Liver (tissue), 9 donors: ENCODE data around the gene PEX1. TPM values are rescaled to one million over a fixed set of nuclear protein-coding genes. Genes with fewer than 3 reads are reported as not detected.

ENCODE experiments used
- DNase-seq: peaks from one replicate; pipeline ENCODE4 v3.0.0-alpha.2; 2017; ENCODE audit warnings: low spot score
- H3K27ac ChIP-seq, 2 donors: one replicate each; pipeline ENCODE4 v1.7.0; 2013; ENCODE audit warnings: inconsistent platforms in 2 of 2, low read length in 2 of 2, control low read depth in 1 of 2, low read depth in 1 of 2, mild to moderate bottlenecking in 1 of 2
- H3K27me3 ChIP-seq, 4 donors: one replicate each; pipeline versions ENCODE4 v1.6.1 to v1.7.0; 2013; ENCODE audit warnings: low read length in 3 of 4, inconsistent platforms in 1 of 4, mild to moderate bottlenecking in 1 of 4, moderate library complexity in 1 of 4; ENCODE audit not compliant: control insufficient read depth in 4 of 4, insufficient read depth in 4 of 4
- H3K36me3 ChIP-seq, 4 donors: one replicate each; pipeline versions ENCODE4 v1.6.1 to v1.7.0; 2013; ENCODE audit warnings: low read length in 3 of 4, mild to moderate bottlenecking in 3 of 4, low read depth in 1 of 4, moderate library complexity in 1 of 4; ENCODE audit not compliant: control insufficient read depth in 4 of 4, insufficient read depth in 3 of 4
- H3K4me1 ChIP-seq, 4 donors: one replicate each; pipeline versions ENCODE4 v1.6.1 to v1.7.0; 2013; ENCODE audit warnings: low read length in 3 of 4, mild to moderate bottlenecking in 3 of 4, moderate library complexity in 1 of 4; ENCODE audit not compliant: control insufficient read depth in 4 of 4, insufficient read depth in 4 of 4
- H3K4me3 ChIP-seq, 3 donors: one replicate each; pipeline versions ENCODE4 v1.6.1 to v1.7.0; 2013; ENCODE audit warnings: low read length in 3 of 3, control low read depth in 1 of 3, low read depth in 1 of 3, mild to moderate bottlenecking in 1 of 3
- H3K9ac ChIP-seq, 2 donors: one replicate each; pipeline ENCODE4 v1.7.0; 2013; ENCODE audit warnings: low read length in 2 of 2, mild to moderate bottlenecking in 2 of 2, moderate library complexity in 2 of 2, control low read depth in 1 of 2, low read depth in 1 of 2
- H3K9me3 ChIP-seq, 4 donors: one replicate each; pipeline versions ENCODE4 v1.6.1 to v1.7.0; 2013; ENCODE audit warnings: low read length in 3 of 4; ENCODE audit not compliant: control insufficient read depth in 4 of 4
- EGR1 ChIP-seq, 2 donors: IDR thresholded peaks; 2 replicates each; pipeline ENCODE4 v1.6.1; 2016 to 2018; ENCODE audit warnings: antibody characterized with exemption in 2 of 2, low read depth in 2 of 2
- FOXA1 ChIP-seq: IDR thresholded peaks from 2 replicates; pipeline ENCODE4 v1.6.1; 2016; ENCODE audit warnings: antibody characterized with exemption
- FOXA2 ChIP-seq: IDR thresholded peaks from 2 replicates; pipeline ENCODE4 v1.6.1; 2016; ENCODE audit warnings: antibody characterized with exemption
- GABPA ChIP-seq, 2 donors: IDR thresholded peaks in 1 of 2; conservative IDR thresholded peaks in 1 of 2; 2 replicates each; pipeline ENCODE4 v1.6.1; 2016; ENCODE audit warnings: antibody characterized with exemption in 2 of 2, mild to moderate bottlenecking in 1 of 2, moderate library complexity in 1 of 2
- HNF4A ChIP-seq, 2 donors: conservative IDR thresholded peaks; 2 replicates each; pipeline ENCODE4 v1.6.1; 2016; ENCODE audit warnings: antibody characterized with exemption in 2 of 2, mild to moderate bottlenecking in 2 of 2
- HNF4G ChIP-seq: IDR thresholded peaks from 2 replicates; pipeline ENCODE4 v1.6.1; 2016; ENCODE audit warnings: antibody characterized with exemption
- JUND ChIP-seq, 2 donors: IDR thresholded peaks; 2 replicates each; pipeline ENCODE4 v1.6.1; 2016; ENCODE audit warnings: antibody characterized with exemption in 2 of 2
- NR2F2 ChIP-seq: IDR thresholded peaks from 2 replicates; pipeline ENCODE4 v1.6.1; 2016; ENCODE audit warnings: antibody characterized with exemption
- RXRA ChIP-seq, 2 donors: IDR thresholded peaks; 2 replicates each; pipeline ENCODE4 v1.6.1; 2017 to 2018; ENCODE audit warnings: antibody characterized with exemption in 2 of 2, mild to moderate bottlenecking in 1 of 2
- SP1 ChIP-seq: IDR thresholded peaks from 2 replicates; pipeline ENCODE4 v1.6.1; 2018; ENCODE audit warnings: antibody characterized with exemption, mild to moderate bottlenecking
- YY1 ChIP-seq: IDR thresholded peaks from 2 replicates; pipeline ENCODE4 v1.6.1; 2016; ENCODE audit warnings: antibody characterized with exemption, mild to moderate bottlenecking
- WGBS: extraction: QIAGEN DNeasy Blood & Tissue Kit; methylation state at CpG from one replicate; pipeline ENCODE4 v1.1.7; 2013; 5-methylcytosine and 5-hydroxymethylcytosine counted together
- polyA plus RNA-seq, 2 donors: library from polyadenylated mRNA; stranded (reverse) in 1 of 2; unstranded in 1 of 2; fragments of 200-250 nt in 1 of 2; fragments of >200 nt in 1 of 2; fragmentation: Nextera tagmentation in 1 of 2; extraction: Ambion mirVana in 1 of 2; gene quantifications; one replicate each; pipeline versions ENCODE4 v1.2.1 to v1.2.3, GENCODE V29; 2013 to 2015
- total RNA-seq, 2 donors: library from RNA; depleted of rRNA; stranded (reverse); fragments of >200 nt; gene quantifications; one replicate each; pipeline ENCODE4 v1.2.3, GENCODE V29; 2014
- TF ChIP-seq, protein P1 (sequence below): IDR thresholded peaks from 2 replicates; pipeline ENCODE4 v1.6.1; 2016; ENCODE audit warnings: antibody characterized with exemption, mild to moderate bottlenecking
- TF ChIP-seq, protein P2 (sequence below): IDR thresholded peaks from 2 replicates; pipeline ENCODE4 v1.6.1; 2016; ENCODE audit warnings: antibody characterized with exemption
- TF ChIP-seq, protein P3 (sequence below): IDR thresholded peaks from 2 replicates; pipeline ENCODE4 v1.6.1; 2016; ENCODE audit warnings: antibody characterized with exemption
- TF ChIP-seq, protein P4 (sequence below): fragments of 150-350 bp; IDR thresholded peaks from 2 replicates; pipeline ENCODE4 v1.5.1; 2017; ENCODE audit warnings: improper control_type of control experiment, low read depth, low read length; ENCODE audit not compliant: missing input control
- donor health status: healthy.
- donor health status: healthy.
- donor health status: healthy.
- donor health status: healthy.
- donor health status: healthy.

The PEX1 gene
- total and polyA plus RNA-seq, 4 donors = 7.2 to 18.2 (median 9.0) TPM

DNA sequence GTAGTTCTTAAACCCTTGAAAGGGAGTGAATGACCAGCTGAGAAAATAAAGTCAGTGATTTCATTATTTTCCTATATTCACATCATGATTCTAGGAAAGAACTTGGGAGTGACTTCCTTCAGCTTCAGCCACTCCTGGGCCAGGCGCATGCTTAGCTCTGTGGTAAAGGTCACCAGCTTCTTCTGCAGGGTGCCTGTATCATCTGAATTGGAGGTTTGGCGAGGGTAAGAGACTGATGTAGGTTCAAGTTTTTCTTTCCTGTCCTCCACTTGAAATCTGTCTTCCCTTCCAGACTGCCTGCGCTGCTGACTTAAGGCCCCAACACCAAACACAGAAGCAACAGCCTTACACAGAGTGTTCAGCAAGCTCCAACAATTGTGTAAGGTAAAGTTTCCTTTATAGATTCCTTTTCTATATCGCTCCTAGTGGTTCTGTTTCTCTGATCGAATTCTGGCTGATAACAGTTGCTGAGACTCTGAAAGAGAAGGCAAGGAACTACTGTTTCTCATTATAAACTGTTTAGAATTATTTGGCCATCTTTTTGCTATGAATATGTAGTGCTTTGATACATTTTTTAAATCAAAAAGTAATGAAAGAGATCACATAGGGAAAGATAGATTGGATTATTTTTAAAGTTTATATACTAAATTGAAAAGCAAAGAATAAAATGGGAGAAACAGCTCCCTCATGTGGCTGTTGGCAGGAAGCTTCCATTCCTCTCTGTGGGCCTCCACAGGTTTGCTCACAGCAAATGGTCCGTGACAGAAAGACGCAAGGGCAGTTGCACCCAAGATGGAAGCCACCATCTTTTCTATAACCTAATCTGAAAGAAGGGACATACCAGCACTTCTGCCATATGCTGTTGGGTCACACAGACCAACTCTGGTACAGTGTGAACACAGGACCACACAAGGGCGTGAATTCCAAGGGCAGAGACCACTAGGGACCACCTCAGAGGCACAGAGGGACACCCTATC is 67.0 kb downstream of the PEX1 start (continued):
- TF ChIP-seq, protein P1, sequence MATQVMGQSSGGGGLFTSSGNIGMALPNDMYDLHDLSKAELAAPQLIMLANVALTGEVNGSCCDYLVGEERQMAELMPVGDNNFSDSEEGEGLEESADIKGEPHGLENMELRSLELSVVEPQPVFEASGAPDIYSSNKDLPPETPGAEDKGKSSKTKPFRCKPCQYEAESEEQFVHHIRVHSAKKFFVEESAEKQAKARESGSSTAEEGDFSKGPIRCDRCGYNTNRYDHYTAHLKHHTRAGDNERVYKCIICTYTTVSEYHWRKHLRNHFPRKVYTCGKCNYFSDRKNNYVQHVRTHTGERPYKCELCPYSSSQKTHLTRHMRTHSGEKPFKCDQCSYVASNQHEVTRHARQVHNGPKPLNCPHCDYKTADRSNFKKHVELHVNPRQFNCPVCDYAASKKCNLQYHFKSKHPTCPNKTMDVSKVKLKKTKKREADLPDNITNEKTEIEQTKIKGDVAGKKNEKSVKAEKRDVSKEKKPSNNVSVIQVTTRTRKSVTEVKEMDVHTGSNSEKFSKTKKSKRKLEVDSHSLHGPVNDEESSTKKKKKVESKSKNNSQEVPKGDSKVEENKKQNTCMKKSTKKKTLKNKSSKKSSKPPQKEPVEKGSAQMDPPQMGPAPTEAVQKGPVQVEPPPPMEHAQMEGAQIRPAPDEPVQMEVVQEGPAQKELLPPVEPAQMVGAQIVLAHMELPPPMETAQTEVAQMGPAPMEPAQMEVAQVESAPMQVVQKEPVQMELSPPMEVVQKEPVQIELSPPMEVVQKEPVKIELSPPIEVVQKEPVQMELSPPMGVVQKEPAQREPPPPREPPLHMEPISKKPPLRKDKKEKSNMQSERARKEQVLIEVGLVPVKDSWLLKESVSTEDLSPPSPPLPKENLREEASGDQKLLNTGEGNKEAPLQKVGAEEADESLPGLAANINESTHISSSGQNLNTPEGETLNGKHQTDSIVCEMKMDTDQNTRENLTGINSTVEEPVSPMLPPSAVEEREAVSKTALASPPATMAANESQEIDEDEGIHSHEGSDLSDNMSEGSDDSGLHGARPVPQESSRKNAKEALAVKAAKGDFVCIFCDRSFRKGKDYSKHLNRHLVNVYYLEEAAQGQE = no peak
- no peak for TF ChIP-seq RXRA (IDR thresholded peaks at IDR 0.05)
- TF ChIP-seq, protein P2, sequence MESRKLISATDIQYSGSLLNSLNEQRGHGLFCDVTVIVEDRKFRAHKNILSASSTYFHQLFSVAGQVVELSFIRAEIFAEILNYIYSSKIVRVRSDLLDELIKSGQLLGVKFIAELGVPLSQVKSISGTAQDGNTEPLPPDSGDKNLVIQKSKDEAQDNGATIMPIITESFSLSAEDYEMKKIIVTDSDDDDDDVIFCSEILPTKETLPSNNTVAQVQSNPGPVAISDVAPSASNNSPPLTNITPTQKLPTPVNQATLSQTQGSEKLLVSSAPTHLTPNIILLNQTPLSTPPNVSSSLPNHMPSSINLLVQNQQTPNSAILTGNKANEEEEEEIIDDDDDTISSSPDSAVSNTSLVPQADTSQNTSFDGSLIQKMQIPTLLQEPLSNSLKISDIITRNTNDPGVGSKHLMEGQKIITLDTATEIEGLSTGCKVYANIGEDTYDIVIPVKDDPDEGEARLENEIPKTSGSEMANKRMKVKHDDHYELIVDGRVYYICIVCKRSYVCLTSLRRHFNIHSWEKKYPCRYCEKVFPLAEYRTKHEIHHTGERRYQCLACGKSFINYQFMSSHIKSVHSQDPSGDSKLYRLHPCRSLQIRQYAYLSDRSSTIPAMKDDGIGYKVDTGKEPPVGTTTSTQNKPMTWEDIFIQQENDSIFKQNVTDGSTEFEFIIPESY = no peak
- TF ChIP-seq FOXA1 = no peak
- peak; percentile 10 for TF ChIP-seq YY1

DNA sequence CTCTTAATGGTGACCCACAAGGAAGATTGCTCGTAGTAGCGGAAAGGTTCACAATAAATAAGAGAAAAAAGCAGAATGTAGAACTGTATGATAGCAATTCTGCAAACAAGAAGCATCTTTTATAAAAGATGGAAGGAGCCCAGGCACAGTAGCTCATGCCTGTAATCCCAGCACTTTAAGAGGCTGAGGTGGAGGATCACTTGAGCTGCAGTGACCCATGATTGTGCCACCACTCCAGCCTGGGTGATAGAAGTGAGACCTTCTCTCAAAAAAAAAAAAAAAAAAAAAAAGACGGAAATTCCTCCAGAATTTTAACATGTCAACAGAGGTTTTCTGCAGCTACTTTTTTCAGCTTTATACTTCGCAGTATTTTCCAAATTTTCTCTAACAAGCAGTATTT is 67.8 kb downstream of the PEX1 start:
- peaks cover 5 to 18% (median 17%) of the 10 kb centered on the region in 4 donors for H3K36me3 ChIP-seq
- no peak for TF ChIP-seq EGR1 (IDR thresholded peaks at IDR 0.05; ENCODE audit: low read depth in 2 of 2)
- no peak for TF ChIP-seq HNF4G
- TF ChIP-seq SP1 = no peak
- no peak overlapping the region for H3K27ac ChIP-seq
- H3K9ac ChIP-seq = no peak overlapping the region
- no peak for DNase-seq
- H3K27me3 ChIP-seq = no peaks in the 10 kb centered on the region
- H3K9me3 ChIP-seq = no peaks in the 10 kb centered on the region
- H3K4me3 ChIP-seq = no peak overlapping the region
- 93% methylated on average over 4 of the region's 4 CpGs for WGBS
- peaks cover 0 to 3% (median 0%) of the 10 kb centered on the region in 4 donors for H3K4me1 ChIP-seq

DNA sequence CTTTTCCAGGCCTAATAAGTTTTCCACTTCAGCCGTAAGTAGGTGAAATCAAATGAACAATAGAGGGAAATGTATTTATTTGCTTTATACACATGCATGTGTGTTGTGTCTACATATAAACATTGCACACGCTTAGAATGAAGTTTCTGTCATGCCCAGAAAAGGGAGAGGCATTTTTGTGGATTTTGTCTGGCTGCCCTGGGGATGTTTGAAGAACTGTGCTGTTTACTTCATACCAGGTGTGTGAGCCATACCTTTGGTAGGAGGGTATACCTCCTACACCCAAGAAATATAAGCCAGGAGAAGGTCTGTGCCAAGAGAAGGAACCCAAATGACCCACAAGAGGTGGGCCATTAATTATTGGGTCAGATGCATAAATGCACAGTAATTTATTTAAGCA is 68.2 kb downstream of the PEX1 start:
- 77% methylated on average over 2 of the region's 2 CpGs for WGBS
- DNase-seq = no peak
- Histone ChIP-seq H3K36me3 (peaks cover 5 to 22% (median 21%) of the 10 kb centered on the region in 4 donors), H3K9ac (no peak overlapping the region), H3K4me3 (no peak overlapping the region), H3K27me3 (no peaks in the 10 kb centered on the region), H3K27ac (no peak overlapping the region), H3K4me1 (peaks cover 0 to 3% (median 0%) of the 10 kb centered on the region in 4 donors), H3K9me3 (no peaks in the 10 kb centered on the region)
- TF ChIP-seq, protein P2 = no peak
- TF ChIP-seq NR2F2 (no peak), JUND (IDR thresholded peaks at IDR 0.05) (no peak), FOXA1 (no peak), RXRA (IDR thresholded peaks at IDR 0.05) (no peak), GABPA (IDR thresholded peaks at IDR 0.05 in 1 of 2, conservative IDR thresholded peaks at IDR 0.05 in 1 of 2) (no peak), HNF4A (conservative IDR thresholded peaks at IDR 0.05) (no peak), EGR1 (IDR thresholded peaks at IDR 0.05; ENCODE audit: low read depth in 2 of 2) (no peak), HNF4G (no peak), SP1 (no peak), FOXA2 (no peak)
- TF ChIP-seq, protein P3, sequence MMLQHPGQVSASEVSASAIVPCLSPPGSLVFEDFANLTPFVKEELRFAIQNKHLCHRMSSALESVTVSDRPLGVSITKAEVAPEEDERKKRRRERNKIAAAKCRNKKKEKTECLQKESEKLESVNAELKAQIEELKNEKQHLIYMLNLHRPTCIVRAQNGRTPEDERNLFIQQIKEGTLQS = no peak
- TF ChIP-seq, protein P4, sequence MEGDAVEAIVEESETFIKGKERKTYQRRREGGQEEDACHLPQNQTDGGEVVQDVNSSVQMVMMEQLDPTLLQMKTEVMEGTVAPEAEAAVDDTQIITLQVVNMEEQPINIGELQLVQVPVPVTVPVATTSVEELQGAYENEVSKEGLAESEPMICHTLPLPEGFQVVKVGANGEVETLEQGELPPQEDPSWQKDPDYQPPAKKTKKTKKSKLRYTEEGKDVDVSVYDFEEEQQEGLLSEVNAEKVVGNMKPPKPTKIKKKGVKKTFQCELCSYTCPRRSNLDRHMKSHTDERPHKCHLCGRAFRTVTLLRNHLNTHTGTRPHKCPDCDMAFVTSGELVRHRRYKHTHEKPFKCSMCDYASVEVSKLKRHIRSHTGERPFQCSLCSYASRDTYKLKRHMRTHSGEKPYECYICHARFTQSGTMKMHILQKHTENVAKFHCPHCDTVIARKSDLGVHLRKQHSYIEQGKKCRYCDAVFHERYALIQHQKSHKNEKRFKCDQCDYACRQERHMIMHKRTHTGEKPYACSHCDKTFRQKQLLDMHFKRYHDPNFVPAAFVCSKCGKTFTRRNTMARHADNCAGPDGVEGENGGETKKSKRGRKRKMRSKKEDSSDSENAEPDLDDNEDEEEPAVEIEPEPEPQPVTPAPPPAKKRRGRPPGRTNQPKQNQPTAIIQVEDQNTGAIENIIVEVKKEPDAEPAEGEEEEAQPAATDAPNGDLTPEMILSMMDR = no peak
